Stimulated activated CD8-positive, alpha-beta memory T cell treated with anti-CD3 and anti-CD28 coated beads, Interleukin-12 subunit alpha, Interleukin-12 subunit beta, amount 100 ng/mL, for 1 hour (primary cell): Measurements from ENCODE around the gene KCTD15.

Source experiments
- DNase-seq: peaks from one replicate; pipeline ENCODE4 v3.0.0-alpha.2; 2020; ENCODE audit warnings: low read depth

Gene KCTD15

GRCh38 chr19:33797802-33798671 lies 1.4 kb downstream of the KCTD15 start:
- no peak for DNase-seq

GRCh38 chr19:33798681-33799111 lies 2.0 kb downstream of the KCTD15 start:
- no peak for DNase-seq

- no peak for DNase-seq
These were observed 2.8 kb downstream of the KCTD15 start for GRCh38 chr19:33799476-33799875.

- DNase-seq: no peak
These were observed 3.5 kb downstream of the KCTD15 start for GRCh38 chr19:33800012-33800680.

GRCh38 chr19:33801411-33801810 lies 4.7 kb downstream of the KCTD15 start:
- no peak for DNase-seq

- DNase-seq: no peak
These were observed 5.3 kb downstream of the KCTD15 start for GRCh38 chr19:33802001-33802400.

GRCh38 chr19:33802801-33803200 lies 6.1 kb downstream of the KCTD15 start:
- DNase-seq: no peak

- DNase-seq: no peak
These were observed 6.7 kb downstream of the KCTD15 start for GRCh38 chr19:33803383-33803782.

GRCh38 chr19:33804021-33804799 lies 7.5 kb downstream of the KCTD15 start:
- DNase-seq: no peak

GRCh38 chr19:33805313-33805712 lies 8.6 kb downstream of the KCTD15 start:
- no peak for DNase-seq

- no peak for DNase-seq
These were observed 9.3 kb downstream of the KCTD15 start for GRCh38 chr19:33805840-33806433.

- DNase-seq: no peak
These were observed 9.8 kb downstream of the KCTD15 start for GRCh38 chr19:33806434-33806881.

- no peak for DNase-seq
These were observed 11.7 kb downstream of the KCTD15 start for GRCh38 chr19:33808399-33808798.

- DNase-seq: no peak
These were observed 13.3 kb downstream of the KCTD15 start for GRCh38 chr19:33809960-33810359.

GRCh38 chr19:33810821-33811220 lies 14.2 kb downstream of the KCTD15 start:
- DNase-seq: no peak

- no peak for DNase-seq
These were observed 14.6 kb downstream of the KCTD15 start for GRCh38 chr19:33811246-33811645.

- no peak for DNase-seq
These were observed 15.2 kb downstream of the KCTD15 start for GRCh38 chr19:33811736-33812387.

GRCh38 chr19:33812388-33813330 lies 16.0 kb downstream of the KCTD15 start:
- DNase-seq: no peak

- DNase-seq: no peak
These were observed 16.9 kb downstream of the KCTD15 start for GRCh38 chr19:33813391-33814101.
